ENCODE data around the gene GUCY1B1.

DNA sequence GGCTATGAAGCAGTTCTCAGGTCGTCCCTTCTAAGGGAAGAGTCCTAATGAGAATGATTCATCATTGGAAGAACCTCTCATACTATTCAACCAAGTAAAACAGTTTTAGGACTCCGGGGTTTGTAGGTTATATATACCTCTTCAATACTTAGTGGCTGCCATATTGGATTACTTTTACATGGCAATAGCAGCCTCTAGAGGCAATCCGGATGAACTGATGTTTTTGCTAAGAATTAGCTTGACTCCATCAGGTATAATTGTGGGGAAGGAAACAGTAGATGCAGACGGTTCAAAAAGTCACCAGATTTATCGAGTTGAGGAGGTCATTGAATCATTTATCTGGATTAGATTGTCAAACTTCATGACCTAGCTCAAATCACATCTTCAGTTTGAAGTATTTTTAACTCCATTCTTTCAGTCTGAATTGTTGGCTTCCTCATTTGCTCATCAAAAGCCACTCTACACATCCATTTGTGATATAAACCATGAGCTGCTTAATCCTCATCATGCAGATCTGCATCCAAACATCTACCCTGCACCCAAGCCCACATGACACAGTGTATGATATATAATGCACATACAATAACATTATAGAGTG is 28.4 kb downstream of the GUCY1B1 start:
- TF ChIP-seq POLR2AphosphoS5 (IDR thresholded peaks at IDR 0.05; ENCODE audit: low read depth, low read length) = no peak
- TF ChIP-seq FOXM1 (IDR thresholded peaks at IDR 0.05; ENCODE audit: low read depth) = no peak
- no peak for TF ChIP-seq RXRA (IDR thresholded peaks at IDR 0.05; ENCODE audit: borderline replicate concordance, low read depth)
- TF ChIP-seq, protein P1, sequence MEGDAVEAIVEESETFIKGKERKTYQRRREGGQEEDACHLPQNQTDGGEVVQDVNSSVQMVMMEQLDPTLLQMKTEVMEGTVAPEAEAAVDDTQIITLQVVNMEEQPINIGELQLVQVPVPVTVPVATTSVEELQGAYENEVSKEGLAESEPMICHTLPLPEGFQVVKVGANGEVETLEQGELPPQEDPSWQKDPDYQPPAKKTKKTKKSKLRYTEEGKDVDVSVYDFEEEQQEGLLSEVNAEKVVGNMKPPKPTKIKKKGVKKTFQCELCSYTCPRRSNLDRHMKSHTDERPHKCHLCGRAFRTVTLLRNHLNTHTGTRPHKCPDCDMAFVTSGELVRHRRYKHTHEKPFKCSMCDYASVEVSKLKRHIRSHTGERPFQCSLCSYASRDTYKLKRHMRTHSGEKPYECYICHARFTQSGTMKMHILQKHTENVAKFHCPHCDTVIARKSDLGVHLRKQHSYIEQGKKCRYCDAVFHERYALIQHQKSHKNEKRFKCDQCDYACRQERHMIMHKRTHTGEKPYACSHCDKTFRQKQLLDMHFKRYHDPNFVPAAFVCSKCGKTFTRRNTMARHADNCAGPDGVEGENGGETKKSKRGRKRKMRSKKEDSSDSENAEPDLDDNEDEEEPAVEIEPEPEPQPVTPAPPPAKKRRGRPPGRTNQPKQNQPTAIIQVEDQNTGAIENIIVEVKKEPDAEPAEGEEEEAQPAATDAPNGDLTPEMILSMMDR (IDR thresholded peaks at IDR 0.05) = peak; percentile 87
- no peak for TF ChIP-seq EP300 (IDR thresholded peaks at IDR 0.05; ENCODE audit: borderline replicate concordance in 1 of 2, low read depth in 1 of 2, low read length in 1 of 2)
- no peak for TF ChIP-seq TAF1 (IDR thresholded peaks at IDR 0.05; ENCODE audit: borderline replicate concordance, low read depth, low read length)

Data from SK-N-SH (cell line).